Neural progenitor cell (in vitro differentiated cells): ENCODE results near the gene CHST6.

Source experiments
- CTCF ChIP-seq: fragments of 200-600 bp; sonication (generic); IDR thresholded peaks from 2 replicates; pipeline ENCODE4 v1.5.1; 2017; ENCODE audit warnings: antibody characterized with exemption, mild to moderate bottlenecking
- EZH2phosphoT487 ChIP-seq: fragments of 200-600 bp; sonication (generic); IDR thresholded peaks from 2 replicates; pipeline ENCODE4 v1.6.1; 2017; ENCODE audit warnings: antibody characterized with exemption

GRCh38 chr16:75463389-75464121, 31.7 kb downstream of the CHST6 start:
- TF ChIP-seq CTCF, result peak; percentile 4
- TF ChIP-seq EZH2phosphoT487, result peak; percentile 35
